Parathyroid adenoma (tissue), 2 donors: ENCODE results near the gene SYT9.

Source experiments
- H2AFZ ChIP-seq: fragments of 300-600 bp; sonication (generic); one replicate; pipeline ENCODE4 v1.7.0; 2017; ENCODE audit warnings: antibody characterized with exemption, mild to moderate bottlenecking
- H3K27ac ChIP-seq: fragments of 300-600 bp; sonication (generic); one replicate; pipeline ENCODE4 v1.7.0; 2017
- H3K27me3 ChIP-seq: fragments of 300-600 bp; sonication (generic); one replicate; pipeline ENCODE4 v1.7.0; 2017; ENCODE audit warnings: low read length; ENCODE audit not compliant: control insufficient read depth, insufficient read depth
- H3K36me3 ChIP-seq: fragments of 300-600 bp; sonication (generic); one replicate; pipeline ENCODE4 v1.7.0; 2017; ENCODE audit warnings: low read length; ENCODE audit not compliant: control insufficient read depth, insufficient read depth
- H3K4me1 ChIP-seq: fragments of 300-600 bp; sonication (generic); one replicate; pipeline ENCODE4 v1.7.0; 2017; ENCODE audit warnings: control low read depth
- H3K4me2 ChIP-seq: fragments of 300-600 bp; sonication (generic); one replicate; pipeline ENCODE4 v1.7.0; 2017; ENCODE audit warnings: low read length
- H3K4me3 ChIP-seq: fragments of 300-600 bp; sonication (generic); one replicate; pipeline ENCODE4 v1.7.0; 2017; ENCODE audit warnings: low read depth, low read length
- H3K79me2 ChIP-seq: fragments of 300-600 bp; sonication (generic); one replicate; pipeline ENCODE4 v1.7.0; 2017; ENCODE audit warnings: control low read depth
- H3K9ac ChIP-seq: fragments of 300-600 bp; sonication (generic); one replicate; pipeline ENCODE4 v1.7.0; 2017; ENCODE audit warnings: mild to moderate bottlenecking
- H3K9me3 ChIP-seq: fragments of 300-600 bp; sonication (generic); one replicate; pipeline ENCODE4 v1.7.0; 2017; ENCODE audit warnings: low read length; ENCODE audit not compliant: control insufficient read depth
- TF ChIP-seq, protein P1 (sequence below): fragments of 300-600 bp; sonication (generic); IDR thresholded peaks from one replicate; pipeline ENCODE4 v1.7.0; 2017; ENCODE audit warnings: antibody characterized with exemption, mild to moderate bottlenecking
- donor health status: primary hyperparathyroidism.

The SYT9 gene

DNA sequence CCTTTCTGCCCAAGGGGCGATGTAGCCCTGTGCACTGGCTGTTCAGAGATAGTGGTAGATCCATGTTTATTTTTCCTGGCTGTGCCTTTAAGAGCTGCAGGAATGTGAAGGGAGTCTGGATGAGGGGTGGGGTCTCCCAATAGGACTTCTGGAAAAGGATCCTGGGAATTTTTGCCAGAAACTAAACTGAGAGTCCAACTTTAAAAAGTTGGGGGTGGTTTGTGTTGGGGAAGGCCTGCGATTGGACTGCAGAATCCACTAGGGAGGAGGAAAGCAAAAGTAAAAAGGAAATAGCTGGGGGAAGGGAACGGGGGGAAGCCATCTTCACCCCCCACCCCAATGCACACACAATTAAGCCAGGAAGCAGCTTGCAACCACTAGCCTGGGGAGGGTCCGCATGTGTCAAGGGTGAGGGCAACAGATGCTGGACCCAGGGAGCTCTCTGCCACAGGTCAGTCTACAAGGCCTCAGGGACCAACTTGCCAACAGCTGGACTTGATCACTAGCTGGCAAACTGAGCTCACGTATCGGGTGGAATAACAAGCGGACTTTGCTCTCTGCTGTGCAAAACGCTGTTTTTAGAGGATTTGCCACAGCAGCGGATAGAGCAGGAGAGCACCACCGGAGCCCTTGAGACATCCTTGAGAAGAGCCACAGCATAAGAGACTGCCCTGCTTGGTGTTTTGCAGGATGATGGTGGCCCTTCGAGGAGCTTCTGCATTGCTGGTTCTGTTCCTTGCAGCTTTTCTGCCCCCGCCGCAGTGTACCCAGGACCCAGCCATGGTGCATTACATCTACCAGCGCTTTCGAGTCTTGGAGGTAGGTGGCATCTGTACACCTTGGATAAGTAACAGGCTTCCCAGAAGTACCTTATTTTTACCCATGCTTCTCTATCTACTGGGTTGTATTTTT, 233.7 kb downstream of the SYT9 start, which contains the start of gene OLFML1:
Gene OLFML1 (plus strand): TSS at position 321 of the 912 bp plus-strand sequence. CDS start 370 bp downstream, at position 691.
- TF ChIP-seq, protein P1, sequence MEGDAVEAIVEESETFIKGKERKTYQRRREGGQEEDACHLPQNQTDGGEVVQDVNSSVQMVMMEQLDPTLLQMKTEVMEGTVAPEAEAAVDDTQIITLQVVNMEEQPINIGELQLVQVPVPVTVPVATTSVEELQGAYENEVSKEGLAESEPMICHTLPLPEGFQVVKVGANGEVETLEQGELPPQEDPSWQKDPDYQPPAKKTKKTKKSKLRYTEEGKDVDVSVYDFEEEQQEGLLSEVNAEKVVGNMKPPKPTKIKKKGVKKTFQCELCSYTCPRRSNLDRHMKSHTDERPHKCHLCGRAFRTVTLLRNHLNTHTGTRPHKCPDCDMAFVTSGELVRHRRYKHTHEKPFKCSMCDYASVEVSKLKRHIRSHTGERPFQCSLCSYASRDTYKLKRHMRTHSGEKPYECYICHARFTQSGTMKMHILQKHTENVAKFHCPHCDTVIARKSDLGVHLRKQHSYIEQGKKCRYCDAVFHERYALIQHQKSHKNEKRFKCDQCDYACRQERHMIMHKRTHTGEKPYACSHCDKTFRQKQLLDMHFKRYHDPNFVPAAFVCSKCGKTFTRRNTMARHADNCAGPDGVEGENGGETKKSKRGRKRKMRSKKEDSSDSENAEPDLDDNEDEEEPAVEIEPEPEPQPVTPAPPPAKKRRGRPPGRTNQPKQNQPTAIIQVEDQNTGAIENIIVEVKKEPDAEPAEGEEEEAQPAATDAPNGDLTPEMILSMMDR = no peak
- Histone ChIP-seq H3K79me2 (no peaks in the 10 kb centered on the region), H3K4me2 (no peak within 1 kb of the TSS), H3K4me3 (no peak within 1 kb of the TSS), H3K9ac (no peak within 1 kb of the TSS), H3K27me3 (no peaks in the 10 kb centered on the region), H3K9me3 (no peaks in the 10 kb centered on the region), H3K36me3 (no peaks in the 10 kb centered on the region), H2AFZ (no peak within 1 kb of the TSS), H3K27ac (no peak within 1 kb of the TSS), H3K4me1 (no peaks in the 10 kb centered on the region)

DNA sequence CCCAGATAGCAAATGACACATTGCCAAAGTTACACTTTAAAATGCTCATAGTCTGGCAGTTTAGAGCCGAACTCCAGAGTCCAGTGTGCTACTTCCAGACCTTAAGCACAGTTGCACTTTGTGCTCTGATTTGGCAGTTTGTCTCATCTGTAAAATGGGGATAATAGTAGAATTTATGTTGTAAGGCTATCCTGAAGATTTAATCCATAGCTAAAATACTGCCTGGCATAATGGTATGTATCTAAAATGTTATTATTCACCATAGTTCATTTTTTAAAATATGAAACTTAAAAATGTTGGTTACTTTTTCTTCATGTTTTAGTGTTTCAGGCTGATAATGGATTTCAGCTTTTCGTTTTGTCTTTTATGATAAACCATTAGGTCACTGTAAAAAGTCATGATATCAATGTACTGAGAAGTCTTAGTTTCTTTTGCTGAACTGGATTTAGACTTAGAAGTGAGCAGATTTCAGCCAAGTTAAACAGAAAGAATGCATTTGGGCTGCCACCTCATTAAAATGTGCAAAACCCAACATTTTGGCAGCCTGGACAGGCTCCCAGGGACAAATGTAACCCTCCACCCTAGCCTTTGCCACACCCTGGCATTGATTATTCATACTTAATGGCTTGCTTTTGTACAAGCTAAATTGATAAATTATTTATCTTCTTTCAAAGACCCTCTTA, 234.5 kb downstream of the SYT9 start:
- Histone ChIP-seq H3K4me3 (no peak overlapping the region), H3K4me1 (no peaks in the 10 kb centered on the region), H3K27ac (no peak overlapping the region), H3K36me3 (no peaks in the 10 kb centered on the region), H2AFZ (no peak overlapping the region), H3K79me2 (no peaks in the 10 kb centered on the region), H3K9ac (no peak overlapping the region), H3K4me2 (no peak overlapping the region), H3K27me3 (no peaks in the 10 kb centered on the region), H3K9me3 (no peaks in the 10 kb centered on the region)
- TF ChIP-seq, protein P1 = no peak

DNA sequence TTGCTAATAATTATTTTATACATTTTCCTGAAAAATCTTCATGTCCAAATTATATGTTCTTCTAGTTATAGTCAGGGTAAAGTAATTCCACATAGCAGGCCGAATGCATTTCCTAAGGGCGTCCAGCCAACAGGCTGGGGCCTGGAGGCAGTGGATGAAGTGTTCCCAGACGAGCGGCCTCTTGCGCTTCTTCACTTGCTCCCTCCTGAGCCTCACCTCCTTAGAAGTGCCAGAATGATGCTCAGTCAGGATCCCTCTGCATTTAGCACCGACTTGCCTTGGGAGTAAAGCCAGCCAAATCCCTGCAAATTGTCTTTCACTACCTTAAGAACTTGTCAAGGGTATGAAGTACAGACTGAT, 235.1 kb downstream of the SYT9 start:
- Histone ChIP-seq H3K27ac (no peak overlapping the region), H3K79me2 (no peaks in the 10 kb centered on the region), H3K9ac (no peak overlapping the region), H3K4me2 (no peak overlapping the region), H3K9me3 (no peaks in the 10 kb centered on the region), H3K4me1 (no peaks in the 10 kb centered on the region), H2AFZ (no peak overlapping the region), H3K36me3 (no peaks in the 10 kb centered on the region), H3K4me3 (no peak overlapping the region), H3K27me3 (no peaks in the 10 kb centered on the region)
- TF ChIP-seq, protein P1 = no peak

DNA sequence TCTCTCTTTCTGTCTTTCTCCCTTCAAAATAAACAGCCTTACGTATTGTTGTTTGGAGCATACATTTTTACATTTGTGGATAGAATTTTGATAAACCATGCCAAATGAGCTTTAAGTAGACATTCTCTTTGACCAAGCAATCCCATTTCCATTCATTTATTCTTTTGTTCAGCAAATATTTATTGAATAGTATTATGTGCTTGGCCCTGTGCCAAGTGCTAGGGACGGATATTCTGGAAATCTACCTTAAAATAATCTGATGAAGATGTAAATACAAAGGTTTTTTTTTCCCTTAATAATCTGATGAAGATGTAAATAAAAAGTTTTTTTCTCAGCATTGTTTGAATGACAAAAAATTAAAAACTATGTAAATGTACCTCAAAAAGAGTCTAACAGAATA, 235.7 kb downstream of the SYT9 start:
- Histone ChIP-seq H3K36me3 (no peaks in the 10 kb centered on the region), H3K4me1 (peaks cover 2% of the 10 kb centered on the region), H2AFZ (no peak overlapping the region), H3K27me3 (no peaks in the 10 kb centered on the region), H3K79me2 (no peaks in the 10 kb centered on the region), H3K9me3 (no peaks in the 10 kb centered on the region), H3K4me2 (no peak overlapping the region), H3K4me3 (no peak overlapping the region), H3K27ac (no peak overlapping the region), H3K9ac (no peak overlapping the region)
- TF ChIP-seq, protein P1 = no peak
